ENCODE results near the gene RSPH6A.

Gene RSPH6A

DNA sequence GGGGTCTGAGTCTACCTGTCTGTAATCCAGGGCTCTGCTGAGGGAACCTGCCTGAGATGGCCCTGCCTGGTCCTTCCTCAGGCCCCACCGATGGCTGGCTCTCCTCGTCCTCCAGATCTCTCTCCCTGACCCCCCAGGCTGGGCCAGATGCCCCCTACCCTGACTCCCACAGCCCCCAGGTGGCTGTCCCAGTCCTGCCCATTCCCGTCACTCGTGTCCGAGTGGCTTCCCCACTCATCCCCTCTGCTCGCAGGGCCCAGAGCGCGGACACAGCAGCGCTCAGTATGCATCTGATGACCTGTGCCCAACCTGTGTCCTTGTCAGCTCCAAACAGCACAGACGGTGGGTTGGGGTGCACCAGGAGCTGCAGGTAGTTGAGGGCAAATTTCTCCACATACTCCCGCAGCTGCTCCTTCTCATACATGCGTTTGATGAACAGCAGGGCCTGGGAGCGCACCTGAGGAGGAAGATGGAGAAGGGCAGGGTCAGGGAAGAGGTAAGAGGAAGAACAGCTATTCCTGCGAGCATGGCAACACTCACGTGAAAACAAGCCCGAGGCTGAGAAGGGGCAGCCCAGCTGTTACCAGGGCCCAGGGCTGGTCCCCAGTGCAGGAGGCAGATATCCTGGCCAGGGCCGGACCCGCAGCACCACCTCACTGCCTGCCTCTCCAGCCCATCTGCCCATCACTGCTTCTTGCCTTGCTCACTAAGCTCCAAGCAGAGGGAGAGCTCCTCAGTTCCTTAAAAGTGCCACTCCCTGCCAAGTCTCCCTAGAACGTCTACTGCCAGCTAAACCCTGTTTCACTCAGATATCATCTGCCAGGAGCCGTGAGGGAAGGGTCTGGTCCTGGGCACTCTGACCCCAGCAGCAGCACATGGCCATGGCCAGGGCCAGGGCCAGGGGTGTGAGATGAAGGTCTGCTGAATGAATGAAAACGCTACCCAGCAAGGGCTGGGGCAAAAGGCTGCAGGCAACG is 11.1 kb upstream of the RSPH6A start:
- no peak overlapping the region for H3K4me3 ChIP-seq (ENCODE audit: control insufficient read depth, low read depth, low read length)
- TF ChIP-seq, protein P1, sequence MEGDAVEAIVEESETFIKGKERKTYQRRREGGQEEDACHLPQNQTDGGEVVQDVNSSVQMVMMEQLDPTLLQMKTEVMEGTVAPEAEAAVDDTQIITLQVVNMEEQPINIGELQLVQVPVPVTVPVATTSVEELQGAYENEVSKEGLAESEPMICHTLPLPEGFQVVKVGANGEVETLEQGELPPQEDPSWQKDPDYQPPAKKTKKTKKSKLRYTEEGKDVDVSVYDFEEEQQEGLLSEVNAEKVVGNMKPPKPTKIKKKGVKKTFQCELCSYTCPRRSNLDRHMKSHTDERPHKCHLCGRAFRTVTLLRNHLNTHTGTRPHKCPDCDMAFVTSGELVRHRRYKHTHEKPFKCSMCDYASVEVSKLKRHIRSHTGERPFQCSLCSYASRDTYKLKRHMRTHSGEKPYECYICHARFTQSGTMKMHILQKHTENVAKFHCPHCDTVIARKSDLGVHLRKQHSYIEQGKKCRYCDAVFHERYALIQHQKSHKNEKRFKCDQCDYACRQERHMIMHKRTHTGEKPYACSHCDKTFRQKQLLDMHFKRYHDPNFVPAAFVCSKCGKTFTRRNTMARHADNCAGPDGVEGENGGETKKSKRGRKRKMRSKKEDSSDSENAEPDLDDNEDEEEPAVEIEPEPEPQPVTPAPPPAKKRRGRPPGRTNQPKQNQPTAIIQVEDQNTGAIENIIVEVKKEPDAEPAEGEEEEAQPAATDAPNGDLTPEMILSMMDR (IDR thresholded peaks at IDR 0.05; ENCODE audit: control insufficient read depth, insufficient read depth, low read depth, low read length, missing control alignments), result no peak
- DNase-seq (ENCODE audit: low read depth), result no peak

DNA sequence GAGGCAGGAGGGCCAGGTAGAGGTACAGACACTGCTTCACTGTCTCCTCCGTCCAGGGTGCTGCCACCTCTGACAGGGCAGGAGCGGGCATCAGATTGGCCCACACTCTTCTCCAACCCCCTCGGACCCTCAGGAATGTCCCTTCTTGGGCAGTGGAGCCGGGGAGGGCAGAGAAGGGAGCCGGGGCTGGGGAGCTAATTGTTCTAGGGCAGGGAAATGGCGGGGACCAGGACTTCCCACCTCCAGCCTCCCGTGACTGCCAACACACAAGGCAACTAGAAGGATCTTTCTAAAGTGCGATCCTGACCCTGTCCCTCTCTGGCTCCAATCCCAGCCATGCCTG is 10.1 kb upstream of the RSPH6A start:
- TF ChIP-seq, protein P1 (IDR thresholded peaks at IDR 0.05; ENCODE audit: control insufficient read depth, insufficient read depth, low read depth, low read length, missing control alignments), result no peak
- no peak for DNase-seq (ENCODE audit: low read depth)
- H3K4me3 ChIP-seq (ENCODE audit: control insufficient read depth, low read depth, low read length), result no peak overlapping the region

DNA sequence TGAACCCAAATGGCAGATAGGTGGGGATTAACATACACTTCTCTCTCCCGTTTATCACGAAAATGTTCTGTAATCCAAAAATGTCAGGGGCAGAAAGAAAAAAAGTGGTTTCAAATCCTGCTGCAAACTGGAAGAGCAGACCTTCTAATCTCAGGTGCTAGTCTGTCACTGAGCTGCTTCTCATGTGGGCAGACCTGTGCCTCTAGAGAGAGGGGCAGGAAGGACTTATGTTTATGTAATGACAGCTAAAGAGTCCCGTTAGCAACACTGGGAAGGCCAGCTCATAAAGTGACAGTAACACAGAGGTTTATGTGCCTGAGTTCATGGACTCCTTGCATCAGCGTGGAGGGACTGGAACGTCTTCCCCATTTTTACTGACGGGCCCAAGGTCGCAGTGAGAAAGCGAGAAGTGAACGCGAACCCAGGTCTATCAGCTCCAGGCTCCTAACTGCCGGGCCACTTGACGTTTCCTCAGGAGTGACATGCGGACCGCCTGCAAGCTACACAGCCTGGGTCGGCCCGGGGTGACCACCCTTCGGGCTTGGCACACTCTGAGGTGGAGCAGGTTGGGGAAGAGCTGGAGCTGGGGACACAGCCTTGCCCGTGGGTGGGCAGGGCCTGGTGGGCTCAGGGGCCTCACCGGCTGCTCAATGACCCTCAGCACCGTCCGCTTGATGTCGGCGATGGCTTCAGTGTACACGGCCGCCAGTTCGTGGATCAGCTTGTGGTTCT is 9.6 kb upstream of the RSPH6A start:
- TF ChIP-seq, protein P1 (IDR thresholded peaks at IDR 0.05; ENCODE audit: control insufficient read depth, insufficient read depth, low read depth, low read length, missing control alignments), result no peak
- DNase-seq (ENCODE audit: low read depth), result no peak
- no peak overlapping the region for H3K4me3 ChIP-seq (ENCODE audit: control insufficient read depth, low read depth, low read length)

DNA sequence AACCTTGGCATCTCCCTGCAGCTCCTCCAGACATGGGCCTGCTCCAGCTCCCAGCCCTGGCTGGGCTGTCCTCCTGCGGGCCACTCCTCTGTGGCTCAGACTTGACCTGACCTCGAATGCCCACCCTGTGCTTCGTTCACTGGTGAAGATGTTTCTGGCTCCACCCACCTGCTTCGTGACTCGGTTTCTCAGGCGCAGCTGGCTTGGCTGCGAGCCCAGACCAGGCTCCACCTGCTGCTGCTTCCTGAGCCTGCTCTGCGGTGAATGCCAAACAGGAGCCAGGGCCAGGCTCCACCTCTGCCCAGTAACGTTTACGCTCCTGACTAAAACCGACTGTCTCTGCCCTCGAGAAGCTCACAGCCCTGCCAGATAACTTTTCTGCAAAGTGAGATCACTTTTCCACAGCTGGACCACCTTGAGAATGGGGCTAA is 8.9 kb upstream of the RSPH6A start:
- H3K4me3 ChIP-seq (ENCODE audit: control insufficient read depth, low read depth, low read length), result no peak overlapping the region
- TF ChIP-seq, protein P1 (IDR thresholded peaks at IDR 0.05; ENCODE audit: control insufficient read depth, insufficient read depth, low read depth, low read length, missing control alignments), result no peak
- DNase-seq (ENCODE audit: low read depth), result no peak

DNA sequence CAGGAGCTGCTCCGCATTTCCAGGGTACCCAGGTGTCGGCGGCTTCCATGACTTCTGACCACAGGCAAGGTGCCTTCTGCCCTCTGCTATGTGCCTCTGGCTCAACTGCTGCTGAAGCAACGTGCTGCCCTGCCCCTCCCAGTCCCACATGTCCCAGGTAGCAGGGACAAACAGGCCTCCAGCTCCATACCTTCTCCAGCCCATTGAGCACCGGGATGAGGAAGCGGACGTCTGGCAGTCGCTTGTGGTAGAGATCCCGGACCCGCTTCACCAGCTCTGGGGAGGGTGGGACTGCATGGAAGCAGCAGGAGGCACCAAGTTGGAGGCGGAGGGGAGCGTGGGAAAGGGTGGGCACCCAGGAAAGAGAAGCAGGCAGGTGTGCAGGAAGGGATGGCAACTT is 8.1 kb upstream of the RSPH6A start:
- H3K4me3 ChIP-seq (ENCODE audit: control insufficient read depth, low read depth, low read length), result no peak overlapping the region
- TF ChIP-seq, protein P1 (IDR thresholded peaks at IDR 0.05; ENCODE audit: control insufficient read depth, insufficient read depth, low read depth, low read length, missing control alignments), result no peak
- DNase-seq (ENCODE audit: low read depth), result no peak

DNA sequence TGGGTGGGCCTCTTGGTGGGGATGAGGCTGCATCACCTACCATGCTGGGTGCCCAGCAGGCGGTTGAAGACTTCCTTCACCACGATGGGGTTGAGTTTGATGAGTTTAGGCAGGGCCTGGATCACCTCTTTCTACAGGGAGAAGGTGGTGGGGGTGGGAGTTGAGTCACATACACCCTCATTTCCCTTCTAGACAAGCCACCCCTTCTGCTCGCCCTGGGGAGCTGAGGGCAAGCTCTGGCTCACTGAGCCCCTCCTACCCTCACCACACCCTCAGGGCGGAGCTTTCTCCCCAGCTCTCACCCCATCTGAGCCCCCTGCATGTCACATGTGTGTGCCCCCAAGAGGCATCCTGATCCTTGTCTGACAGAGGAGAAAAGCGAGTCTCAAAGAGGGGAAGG is 7.6 kb upstream of the RSPH6A start:
- TF ChIP-seq, protein P1 (IDR thresholded peaks at IDR 0.05; ENCODE audit: control insufficient read depth, insufficient read depth, low read depth, low read length, missing control alignments), result no peak
- no peak overlapping the region for H3K4me3 ChIP-seq (ENCODE audit: control insufficient read depth, low read depth, low read length)
- no peak for DNase-seq (ENCODE audit: low read depth)
